Measurements from ENCODE around the gene ZCWPW2.

The ZCWPW2 gene

GRCh38 chr3:28376424-28376823 lies 27.9 kb downstream of the ZCWPW2 start:
- H3K4me1 ChIP-seq (ENCODE audit: control insufficient read depth, insufficient read depth, low read length, unreplicated experiment): peaks cover 7% of the 10 kb centered on the region
- no peaks in the 10 kb centered on the region for H3K27me3 ChIP-seq (ENCODE audit: insufficient read depth, low read length)
- no peaks in the 10 kb centered on the region for H3K36me3 ChIP-seq (ENCODE audit: insufficient read depth, low read length)
- peak overlapping the region; percentile 85 for H2AFZ ChIP-seq (ENCODE audit: low read length, unreplicated experiment)
- peak overlapping the region; percentile 88 for H3K27ac ChIP-seq (ENCODE audit: low read depth, low read length)
- H3K79me2 ChIP-seq (ENCODE audit: control insufficient read depth, insufficient read depth, low read length, unreplicated experiment): no peaks in the 10 kb centered on the region
- H3K4me3 ChIP-seq (ENCODE audit: low read depth, low read length): peak overlapping the region; percentile 68

GRCh38 chr3:28386049-28386448 lies 37.5 kb downstream of the ZCWPW2 start:
- Histone ChIP-seq H2AFZ (ENCODE audit: low read length, unreplicated experiment) (no peak overlapping the region), H3K4me1 (ENCODE audit: control insufficient read depth, insufficient read depth, low read length, unreplicated experiment) (no peaks in the 10 kb centered on the region), H3K79me2 (ENCODE audit: control insufficient read depth, insufficient read depth, low read length, unreplicated experiment) (no peaks in the 10 kb centered on the region), H3K4me3 (ENCODE audit: low read depth, low read length) (no peak overlapping the region), H3K27me3 (ENCODE audit: insufficient read depth, low read length) (no peaks in the 10 kb centered on the region), H3K27ac (ENCODE audit: low read depth, low read length) (no peak overlapping the region), H3K36me3 (ENCODE audit: insufficient read depth, low read length) (no peaks in the 10 kb centered on the region)

- Histone ChIP-seq H2AFZ (ENCODE audit: low read length, unreplicated experiment) (no peak overlapping the region), H3K79me2 (ENCODE audit: control insufficient read depth, insufficient read depth, low read length, unreplicated experiment) (no peaks in the 10 kb centered on the region), H3K36me3 (ENCODE audit: insufficient read depth, low read length) (no peaks in the 10 kb centered on the region), H3K4me3 (ENCODE audit: low read depth, low read length) (no peak overlapping the region), H3K27ac (ENCODE audit: low read depth, low read length) (no peak overlapping the region), H3K4me1 (ENCODE audit: control insufficient read depth, insufficient read depth, low read length, unreplicated experiment) (no peaks in the 10 kb centered on the region), H3K27me3 (ENCODE audit: insufficient read depth, low read length) (no peaks in the 10 kb centered on the region)
These were observed 40.5 kb downstream of the ZCWPW2 start for GRCh38 chr3:28388978-28389377.

GRCh38 chr3:28399206-28399605 lies 50.7 kb downstream of the ZCWPW2 start:
- H3K4me1 ChIP-seq (ENCODE audit: control insufficient read depth, insufficient read depth, low read length, unreplicated experiment): no peaks in the 10 kb centered on the region
- no peaks in the 10 kb centered on the region for H3K79me2 ChIP-seq (ENCODE audit: control insufficient read depth, insufficient read depth, low read length, unreplicated experiment)
- H3K36me3 ChIP-seq (ENCODE audit: insufficient read depth, low read length): no peaks in the 10 kb centered on the region
- no peak overlapping the region for H3K27ac ChIP-seq (ENCODE audit: low read depth, low read length)
- no peaks in the 10 kb centered on the region for H3K27me3 ChIP-seq (ENCODE audit: insufficient read depth, low read length)
- H3K4me3 ChIP-seq (ENCODE audit: low read depth, low read length): no peak overlapping the region
- no peak overlapping the region for H2AFZ ChIP-seq (ENCODE audit: low read length, unreplicated experiment)

GRCh38 chr3:28406241-28406640 lies 57.7 kb downstream of the ZCWPW2 start:
- H2AFZ ChIP-seq (ENCODE audit: low read length, unreplicated experiment): no peak overlapping the region
- no peak overlapping the region for H3K27ac ChIP-seq (ENCODE audit: low read depth, low read length)
- no peaks in the 10 kb centered on the region for H3K79me2 ChIP-seq (ENCODE audit: control insufficient read depth, insufficient read depth, low read length, unreplicated experiment)
- no peak overlapping the region for H3K4me3 ChIP-seq (ENCODE audit: low read depth, low read length)
- no peaks in the 10 kb centered on the region for H3K4me1 ChIP-seq (ENCODE audit: control insufficient read depth, insufficient read depth, low read length, unreplicated experiment)
- no peaks in the 10 kb centered on the region for H3K36me3 ChIP-seq (ENCODE audit: insufficient read depth, low read length)
- no peaks in the 10 kb centered on the region for H3K27me3 ChIP-seq (ENCODE audit: insufficient read depth, low read length)

- no peaks in the 10 kb centered on the region for H3K36me3 ChIP-seq (ENCODE audit: insufficient read depth, low read length)
- no peak overlapping the region for H2AFZ ChIP-seq (ENCODE audit: low read length, unreplicated experiment)
- H3K27me3 ChIP-seq (ENCODE audit: insufficient read depth, low read length): no peaks in the 10 kb centered on the region
- no peak overlapping the region for H3K4me3 ChIP-seq (ENCODE audit: low read depth, low read length)
- H3K79me2 ChIP-seq (ENCODE audit: control insufficient read depth, insufficient read depth, low read length, unreplicated experiment): no peaks in the 10 kb centered on the region
- no peaks in the 10 kb centered on the region for H3K4me1 ChIP-seq (ENCODE audit: control insufficient read depth, insufficient read depth, low read length, unreplicated experiment)
- H3K27ac ChIP-seq (ENCODE audit: low read depth, low read length): no peak overlapping the region
These were observed 100.9 kb downstream of the ZCWPW2 start for GRCh38 chr3:28449398-28449797.

- H3K4me1 ChIP-seq (ENCODE audit: control insufficient read depth, insufficient read depth, low read length, unreplicated experiment): no peaks in the 10 kb centered on the region
- H3K27me3 ChIP-seq (ENCODE audit: insufficient read depth, low read length): no peaks in the 10 kb centered on the region
These were observed 114.3 kb downstream of the ZCWPW2 start for GRCh38 chr3:28462866-28463265.

GRCh38 chr3:28467414-28467813 lies 118.9 kb downstream of the ZCWPW2 start:
- Histone ChIP-seq H3K4me3 (ENCODE audit: low read depth, low read length) (no peak overlapping the region), H2AFZ (ENCODE audit: low read length, unreplicated experiment) (no peak overlapping the region)

More at GRCh38 chr3:28462866-28463265, 114.3 kb downstream of the ZCWPW2 start:
- Histone ChIP-seq H3K4me3 (ENCODE audit: low read depth, low read length) (no peak overlapping the region), H3K27ac (ENCODE audit: low read depth, low read length) (no peak overlapping the region), H3K36me3 (ENCODE audit: insufficient read depth, low read length) (no peaks in the 10 kb centered on the region), H3K79me2 (ENCODE audit: control insufficient read depth, insufficient read depth, low read length, unreplicated experiment) (no peaks in the 10 kb centered on the region), H2AFZ (ENCODE audit: low read length, unreplicated experiment) (no peak overlapping the region)

GRCh38 chr3:28476194-28476593 lies 127.7 kb downstream of the ZCWPW2 start:
- H3K4me3 ChIP-seq (ENCODE audit: low read depth, low read length): no peak overlapping the region
- H3K79me2 ChIP-seq (ENCODE audit: control insufficient read depth, insufficient read depth, low read length, unreplicated experiment): no peaks in the 10 kb centered on the region
- H3K36me3 ChIP-seq (ENCODE audit: insufficient read depth, low read length): no peaks in the 10 kb centered on the region
- no peaks in the 10 kb centered on the region for H3K4me1 ChIP-seq (ENCODE audit: control insufficient read depth, insufficient read depth, low read length, unreplicated experiment)
- H3K27me3 ChIP-seq (ENCODE audit: insufficient read depth, low read length): no peaks in the 10 kb centered on the region
- no peak overlapping the region for H2AFZ ChIP-seq (ENCODE audit: low read length, unreplicated experiment)
- H3K27ac ChIP-seq (ENCODE audit: low read depth, low read length): no peak overlapping the region

More at GRCh38 chr3:28467414-28467813, 118.9 kb downstream of the ZCWPW2 start:
- Histone ChIP-seq H3K79me2 (ENCODE audit: control insufficient read depth, insufficient read depth, low read length, unreplicated experiment) (no peaks in the 10 kb centered on the region), H3K4me1 (ENCODE audit: control insufficient read depth, insufficient read depth, low read length, unreplicated experiment) (no peaks in the 10 kb centered on the region), H3K27me3 (ENCODE audit: insufficient read depth, low read length) (no peaks in the 10 kb centered on the region), H3K27ac (ENCODE audit: low read depth, low read length) (no peak overlapping the region), H3K36me3 (ENCODE audit: insufficient read depth, low read length) (no peaks in the 10 kb centered on the region)

- Histone ChIP-seq H3K79me2 (ENCODE audit: control insufficient read depth, insufficient read depth, low read length, unreplicated experiment) (no peaks in the 10 kb centered on the region), H3K4me1 (ENCODE audit: control insufficient read depth, insufficient read depth, low read length, unreplicated experiment) (no peaks in the 10 kb centered on the region), H3K27me3 (ENCODE audit: insufficient read depth, low read length) (no peaks in the 10 kb centered on the region), H3K36me3 (ENCODE audit: insufficient read depth, low read length) (no peaks in the 10 kb centered on the region), H3K27ac (ENCODE audit: low read depth, low read length) (no peak overlapping the region), H3K4me3 (ENCODE audit: low read depth, low read length) (no peak overlapping the region), H2AFZ (ENCODE audit: low read length, unreplicated experiment) (no peak overlapping the region)
These were observed 128.2 kb downstream of the ZCWPW2 start for GRCh38 chr3:28476764-28477163.

- H3K36me3 ChIP-seq (ENCODE audit: insufficient read depth, low read length): no peaks in the 10 kb centered on the region
- H3K4me1 ChIP-seq (ENCODE audit: control insufficient read depth, insufficient read depth, low read length, unreplicated experiment): no peaks in the 10 kb centered on the region
- no peak overlapping the region for H2AFZ ChIP-seq (ENCODE audit: low read length, unreplicated experiment)
- H3K79me2 ChIP-seq (ENCODE audit: control insufficient read depth, insufficient read depth, low read length, unreplicated experiment): no peaks in the 10 kb centered on the region
- H3K27ac ChIP-seq (ENCODE audit: low read depth, low read length): no peak overlapping the region
- no peaks in the 10 kb centered on the region for H3K27me3 ChIP-seq (ENCODE audit: insufficient read depth, low read length)
- H3K4me3 ChIP-seq (ENCODE audit: low read depth, low read length): no peak overlapping the region
These were observed 136.6 kb downstream of the ZCWPW2 start for GRCh38 chr3:28485164-28485563.
